HL-60/S4 treated with phorbol 12-myristate 13-acetate at 8.2 ng/mL for 4 days and 3 days (cell line): ENCODE measurements around the gene MMP17.

Source experiments
- in situ Hi-C: fragments of 300-500 bp; cut with MboI; formaldehyde crosslinking; loops from 2 replicates; pipeline ENCODE4 v1.15.0; 2022; ENCODE audit warnings: low sequenced_read_pairs

Gene MMP17

DNA sequence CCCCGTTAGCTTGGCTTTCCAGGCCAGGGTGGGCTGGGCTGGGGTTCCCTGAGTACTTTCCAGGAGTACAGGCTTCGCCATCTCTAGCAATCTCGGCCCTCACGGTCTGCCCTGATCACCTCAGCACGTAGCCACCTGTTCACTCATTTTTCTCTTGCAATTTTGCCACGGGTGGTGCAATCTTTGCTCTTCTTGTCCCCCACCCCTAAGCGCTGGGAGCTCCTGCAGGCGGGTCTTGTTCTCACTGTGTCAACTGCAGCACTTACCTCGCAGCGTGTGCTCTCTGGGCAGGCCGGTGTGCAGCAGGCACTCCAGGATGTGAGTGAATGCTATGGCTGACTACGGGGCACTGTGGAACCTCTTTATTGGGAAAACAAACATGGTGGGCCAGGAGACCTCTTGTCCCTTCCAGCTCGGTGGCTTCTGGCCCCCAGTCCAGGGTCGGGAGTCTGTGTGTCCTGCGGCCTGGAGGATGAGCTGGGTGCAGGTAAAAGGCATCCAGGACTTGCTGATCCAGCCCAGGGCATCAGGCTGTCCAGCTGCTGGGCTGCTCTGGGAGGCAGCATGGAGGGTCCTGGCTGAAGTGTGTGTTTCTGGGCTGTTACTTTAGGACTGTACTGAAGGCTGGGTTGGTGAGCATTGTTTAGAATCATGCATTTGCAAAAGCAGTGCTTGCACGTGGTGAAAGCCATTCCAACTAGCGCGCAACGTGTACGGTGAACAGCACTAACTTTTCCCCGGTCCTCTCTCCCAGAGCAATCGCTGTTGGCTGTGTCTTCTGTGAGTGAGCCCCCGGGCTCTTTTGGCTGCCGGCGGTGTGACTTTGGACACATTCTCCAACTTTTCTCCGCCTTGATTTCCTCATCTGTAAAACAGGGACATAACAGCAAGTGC lies 64.8 kb downstream of the MMP17 start:
- in situ Hi-C loops: no loop called here

GRCh38 chr12:131893605-131894312 lies 65.6 kb downstream of the MMP17 start:
- in situ Hi-C loops: no loop called here

GRCh38 chr12:131894313-131894860 lies 66.2 kb downstream of the MMP17 start, which contains the start of gene ULK1:
Gene ULK1 (plus strand): TSS chr12:131894622. CDS start chr12:131895002, 380 bp downstream.
- in situ Hi-C loops: no loop called here

GRCh38 chr12:131894981-131895639 lies 66.9 kb downstream of the MMP17 start:
- in situ Hi-C loops: no loop called here

DNA sequence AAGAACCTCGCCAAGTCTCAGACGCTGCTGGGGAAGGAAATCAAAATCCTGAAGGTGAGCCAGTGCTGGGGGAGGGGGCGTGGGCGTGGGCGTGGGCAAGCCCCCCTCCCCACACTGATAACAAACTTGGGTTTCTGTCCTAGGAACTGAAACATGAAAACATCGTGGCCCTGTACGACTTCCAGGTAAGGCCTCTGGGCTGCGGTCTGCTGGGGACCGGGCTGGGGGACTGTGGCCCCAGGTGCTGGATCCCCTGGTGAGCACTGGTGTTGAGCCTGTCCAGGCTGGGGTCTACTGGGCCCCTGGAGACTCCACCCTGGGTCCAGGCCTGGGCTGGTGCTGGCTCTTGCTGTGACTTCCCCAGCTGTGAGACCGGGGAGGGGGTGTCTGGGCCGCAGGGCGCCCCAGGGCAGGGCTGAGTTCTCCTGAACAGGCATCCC lies 67.5 kb downstream of the MMP17 start:
- in situ Hi-C loops: no loop called here

- in situ Hi-C loops: no loop called here
Observed at GRCh38 chr12:131896080-131896810, 68.1 kb downstream of the MMP17 start.

DNA sequence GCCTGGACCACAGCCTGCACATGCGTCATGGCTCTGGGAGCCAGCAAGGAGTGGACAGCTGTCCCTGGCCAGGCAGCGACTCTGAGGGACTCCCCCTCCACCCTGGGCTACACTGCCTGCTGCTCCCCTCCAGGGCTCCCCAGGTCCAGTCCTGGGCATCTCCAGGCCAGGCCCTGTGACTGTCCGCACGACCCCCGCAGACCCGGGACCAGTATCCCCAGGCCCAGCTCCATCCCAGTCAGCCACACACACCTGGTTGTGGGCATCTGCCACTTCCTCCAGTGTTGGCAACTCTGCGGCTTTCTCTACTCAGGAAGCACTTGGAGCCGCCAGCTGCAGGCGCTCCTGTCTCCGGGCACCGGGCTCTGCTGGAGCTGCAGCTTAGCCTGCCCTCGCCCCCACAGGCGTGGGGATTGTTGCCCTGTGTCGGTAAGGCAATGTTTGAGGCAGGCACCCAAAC lies 68.6 kb downstream of the MMP17 start:
- in situ Hi-C loops: no loop called here

- in situ Hi-C loops: no loop called here
Observed at GRCh38 chr12:131897276-131897675, 69.1 kb downstream of the MMP17 start.

DNA sequence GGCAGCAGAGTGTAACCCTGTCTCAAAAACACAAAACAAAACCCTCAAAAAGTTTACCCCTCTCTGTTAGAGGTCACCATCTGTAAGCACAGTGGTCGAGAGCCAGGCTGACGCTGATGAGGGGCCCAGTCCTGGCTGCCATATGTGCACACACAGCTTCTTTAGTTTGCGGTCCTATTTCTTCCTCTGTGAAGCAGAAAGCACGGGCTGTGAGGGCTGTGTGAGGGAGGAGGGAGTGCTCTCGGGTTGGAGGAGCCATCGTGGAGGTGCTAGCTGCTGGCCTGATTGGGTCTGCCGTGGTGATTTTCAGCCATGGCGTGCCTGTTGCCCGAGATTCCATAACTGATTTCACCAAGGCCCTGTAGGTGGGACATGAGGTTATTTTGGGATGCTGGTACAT lies 69.7 kb downstream of the MMP17 start:
- in situ Hi-C loops: no loop called here

GRCh38 chr12:131900397-131900796 lies 72.2 kb downstream of the MMP17 start:
- in situ Hi-C loops: no loop called here
